GM06990 (cell line): ENCODE data around the gene SATB1.

Experiments
- DNase-seq: peaks from one replicate; pipeline ENCODE4 v3.0.0-alpha.2; 2011; ENCODE audit not compliant: insufficient read length; ENCODE audit errors: extremely low read depth
- H3K27me3 ChIP-seq: replicated peaks from 2 replicates; pipeline ENCODE4 v1.6.0; 2011; ENCODE audit warnings: low read length; ENCODE audit not compliant: control insufficient read depth, insufficient read depth
- H3K36me3 ChIP-seq: 2 replicates; pipeline ENCODE4 v1.5.1; 2011; ENCODE audit warnings: low read length; ENCODE audit not compliant: control insufficient read depth, insufficient read depth
- H3K4me3 ChIP-seq: replicated peaks from 2 replicates; pipeline ENCODE4 v1.5.1; 2011; ENCODE audit warnings: low read depth, mild to moderate bottlenecking, control low read depth, low read length
- CTCF ChIP-seq: IDR thresholded peaks from 2 replicates; pipeline ENCODE4 v1.5.1; 2011; ENCODE audit warnings: low read length, control low read depth, mild to moderate bottlenecking, inconsistent platforms; ENCODE audit not compliant: insufficient read depth, poor library complexity, severe bottlenecking

Gene SATB1

GRCh38 chr3:18300916-18301315 is 124.2 kb downstream of the SATB1 start:
- H3K27me3 ChIP-seq, result no peaks in the 10 kb centered on the region
- H3K36me3 ChIP-seq, result no peaks in the 10 kb centered on the region
- TF ChIP-seq CTCF, result no peak
- no peak overlapping the region for H3K4me3 ChIP-seq
- DNase-seq, result no peak

GRCh38 chr3:18297126-18297525 is 128.0 kb downstream of the SATB1 start:
- TF ChIP-seq CTCF, result no peak

More at GRCh38 chr3:18297126-18297525, 128.0 kb downstream of the SATB1 start:
- DNase-seq, result no peak
- Histone ChIP-seq H3K27me3 (no peaks in the 10 kb centered on the region), H3K36me3 (no peaks in the 10 kb centered on the region), H3K4me3 (no peak overlapping the region)
